D721Med (cell line): Measurements from ENCODE around the gene GOLGA6L9.
"Not testable (repeated sequence)": the region's sequence is repeated elsewhere in the genome, so short reads cannot be mapped to it uniquely, and the experiment has no call there.

Source experiments
- DNase-seq: peaks from one replicate; pipeline ENCODE4 v3.0.0; 2011; ENCODE audit warnings: low spot score; ENCODE audit not compliant: insufficient read length
- FAIRE-seq: peaks from 2 replicates; lab custom pipeline; 2011; peaks lifted over from hg19 to GRCh38; lab: Jason Lieb, UNC
- CTCF ChIP-seq: IDR thresholded peaks from 2 replicates; pipeline ENCODE4 v1.5.1; 2012; ENCODE audit warnings: mild to moderate bottlenecking, control low read depth; ENCODE audit not compliant: insufficient read depth; ENCODE audit errors: missing control alignments

Gene GOLGA6L9

GRCh38 chr15:82429693-82430092, at the start of gene GOLGA6L9:
Gene GOLGA6L9, plus strand, starts transcription at chr15:82429816. Its CDS starts 264 bp downstream, at chr15:82430080.
- not testable (repeated sequence) for FAIRE-seq, DNase-seq

- not testable (repeated sequence) for DNase-seq, FAIRE-seq
Observed at GRCh38 chr15:82381330-82381955, 48.2 kb upstream of the GOLGA6L9 start.

- FAIRE-seq, DNase-seq: not testable (repeated sequence)
Observed at GRCh38 chr15:82387209-82387608, 42.4 kb upstream of the GOLGA6L9 start.

GRCh38 chr15:82390152-82390551, 39.5 kb upstream of the GOLGA6L9 start:
- DNase-seq: not testable (repeated sequence)

GRCh38 chr15:82392077-82392476, 37.5 kb upstream of the GOLGA6L9 start:
- FAIRE-seq, DNase-seq: not testable (repeated sequence)

More at GRCh38 chr15:82390152-82390551, 39.5 kb upstream of the GOLGA6L9 start:
- not testable (repeated sequence) for FAIRE-seq

GRCh38 chr15:82393671-82394070, 35.9 kb upstream of the GOLGA6L9 start:
- DNase-seq: no peak
- TF ChIP-seq CTCF: no peak
- no peak for FAIRE-seq

GRCh38 chr15:82395788-82396187, 33.8 kb upstream of the GOLGA6L9 start:
- DNase-seq, FAIRE-seq: not testable (repeated sequence)

- FAIRE-seq (no peak), DNase-seq (no peak)
- no peak for TF ChIP-seq CTCF
Observed at GRCh38 chr15:82397817-82398216, 31.8 kb upstream of the GOLGA6L9 start.

- no peak for DNase-seq
- FAIRE-seq: no peak
- no peak for TF ChIP-seq CTCF
Observed at GRCh38 chr15:82398785-82399184, 30.8 kb upstream of the GOLGA6L9 start.

- not testable (repeated sequence) for FAIRE-seq, DNase-seq
Observed at GRCh38 chr15:82399366-82400103, 30.1 kb upstream of the GOLGA6L9 start.

GRCh38 chr15:82401918-82402317, 27.7 kb upstream of the GOLGA6L9 start:
- DNase-seq, FAIRE-seq: not testable (repeated sequence)

GRCh38 chr15:82402341-82402740, 27.3 kb upstream of the GOLGA6L9 start:
- FAIRE-seq, DNase-seq: not testable (repeated sequence)

GRCh38 chr15:82406211-82406610, 23.4 kb upstream of the GOLGA6L9 start:
- not testable (repeated sequence) for FAIRE-seq

GRCh38 chr15:82410306-82410705, 19.3 kb upstream of the GOLGA6L9 start:
- FAIRE-seq, DNase-seq: not testable (repeated sequence)

More at GRCh38 chr15:82406211-82406610, 23.4 kb upstream of the GOLGA6L9 start:
- DNase-seq: not testable (repeated sequence)

GRCh38 chr15:82411595-82411994, 18.0 kb upstream of the GOLGA6L9 start:
- not testable (repeated sequence) for FAIRE-seq, DNase-seq
